ENCODE measurements around the gene OSR1.
"Not testable (repeated sequence)": the region's sequence is repeated elsewhere in the genome, so short reads cannot be mapped to it uniquely, and the experiment has no call there.

OSR1 gene

DNA sequence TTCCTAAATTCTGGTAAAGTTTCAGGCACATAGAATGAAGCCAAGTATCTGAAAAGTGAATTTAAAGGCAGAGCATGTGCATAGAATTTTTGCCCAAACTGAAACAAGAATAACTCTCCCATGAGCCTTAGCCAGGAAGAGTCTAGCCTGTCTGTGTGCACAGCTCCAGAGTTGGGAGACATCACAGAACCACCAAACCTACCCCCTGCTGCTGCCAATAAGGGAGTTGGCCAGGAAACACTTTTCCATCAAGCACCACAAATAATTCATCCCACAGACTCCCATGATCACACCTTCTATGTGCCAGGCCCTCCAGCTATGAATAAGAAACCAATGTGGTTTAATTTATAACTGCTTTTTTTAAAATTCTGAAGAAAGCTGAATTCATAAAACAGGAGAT, 27.0 kb downstream of the OSR1 start:
- no peak for DNase-seq (ENCODE audit: low spot score)

DNA sequence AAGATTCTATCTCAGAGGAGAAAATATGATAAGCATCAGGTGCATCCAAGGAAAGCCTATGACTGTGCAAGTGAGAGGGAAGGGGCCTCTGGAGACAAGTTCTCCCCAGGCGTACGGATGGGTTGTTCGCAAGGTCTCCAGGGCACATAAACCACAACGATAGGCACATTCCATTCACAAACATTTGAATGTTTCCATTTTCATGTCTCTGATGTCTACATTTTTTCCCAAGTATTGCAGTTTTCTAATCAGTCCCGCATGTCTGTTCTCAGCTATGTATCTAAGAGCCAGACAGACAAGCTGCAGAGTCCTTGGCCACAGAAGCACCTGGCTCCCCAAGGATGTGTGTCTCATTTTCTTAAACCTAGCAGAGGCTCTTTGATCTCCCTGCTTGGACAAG, 28.0 kb downstream of the OSR1 start:
- no peak for DNase-seq (ENCODE audit: low spot score)

- no peak for DNase-seq (ENCODE audit: low spot score)
These were observed 29.0 kb downstream of the OSR1 start for GRCh38 chr2:19329445-19329844.

GRCh38 chr2:19327496-19327895, 30.9 kb downstream of the OSR1 start:
- DNase-seq (ENCODE audit: low spot score): no peak

DNA sequence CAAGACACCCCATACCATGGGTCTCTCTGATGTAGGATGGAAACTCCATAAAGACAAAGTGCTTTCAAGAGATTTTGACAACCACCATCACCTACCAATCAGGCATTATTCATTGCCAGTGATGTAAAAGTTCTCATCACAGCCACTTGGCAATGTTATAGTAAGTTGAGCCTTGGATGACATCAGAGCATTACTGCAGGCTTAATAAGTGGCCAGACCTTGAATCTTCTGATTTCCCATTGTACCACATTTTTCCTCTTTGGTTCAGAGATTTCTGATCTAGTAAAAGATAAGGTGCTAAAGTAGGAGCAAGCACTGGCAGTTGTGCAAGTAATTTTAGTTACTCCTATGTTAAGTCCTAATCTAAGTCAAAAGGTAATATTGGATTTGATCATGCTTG, 36.5 kb downstream of the OSR1 start:
- DNase-seq (ENCODE audit: low spot score): no peak

GRCh38 chr2:19320813-19321212, 37.6 kb downstream of the OSR1 start:
- no peak for DNase-seq (ENCODE audit: low spot score)

- no peak for DNase-seq (ENCODE audit: low spot score)
These were observed 38.7 kb downstream of the OSR1 start for GRCh38 chr2:19319698-19320097.

- DNase-seq (ENCODE audit: low spot score): no peak
These were observed 39.4 kb downstream of the OSR1 start for GRCh38 chr2:19319064-19319463.

DNA sequence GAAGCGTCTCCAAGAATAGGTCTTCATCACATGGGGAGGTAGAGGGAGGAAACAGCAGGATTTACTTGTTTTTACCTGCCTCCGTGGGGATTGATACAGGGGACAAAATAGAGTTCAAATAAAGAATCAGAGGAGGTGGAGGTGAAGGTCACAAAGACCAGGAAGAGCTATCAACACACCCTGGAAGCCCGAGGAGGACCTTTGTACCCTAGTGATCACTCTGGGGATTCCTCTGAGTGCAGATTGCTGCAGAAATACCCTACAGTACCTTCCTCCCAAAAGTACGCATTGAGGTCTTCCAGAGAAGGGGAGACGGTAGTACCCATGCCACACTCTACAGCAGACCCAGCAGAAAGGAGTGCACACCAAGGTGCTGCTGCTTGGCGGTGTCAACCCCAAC, 44.9 kb downstream of the OSR1 start:
- DNase-seq (ENCODE audit: low spot score): no peak

GRCh38 chr2:19312949-19313348, 45.5 kb downstream of the OSR1 start:
- DNase-seq (ENCODE audit: low spot score): peak; percentile 7

GRCh38 chr2:19306065-19306464, 52.4 kb downstream of the OSR1 start:
- not testable (repeated sequence) for DNase-seq (ENCODE audit: low spot score)

DNA sequence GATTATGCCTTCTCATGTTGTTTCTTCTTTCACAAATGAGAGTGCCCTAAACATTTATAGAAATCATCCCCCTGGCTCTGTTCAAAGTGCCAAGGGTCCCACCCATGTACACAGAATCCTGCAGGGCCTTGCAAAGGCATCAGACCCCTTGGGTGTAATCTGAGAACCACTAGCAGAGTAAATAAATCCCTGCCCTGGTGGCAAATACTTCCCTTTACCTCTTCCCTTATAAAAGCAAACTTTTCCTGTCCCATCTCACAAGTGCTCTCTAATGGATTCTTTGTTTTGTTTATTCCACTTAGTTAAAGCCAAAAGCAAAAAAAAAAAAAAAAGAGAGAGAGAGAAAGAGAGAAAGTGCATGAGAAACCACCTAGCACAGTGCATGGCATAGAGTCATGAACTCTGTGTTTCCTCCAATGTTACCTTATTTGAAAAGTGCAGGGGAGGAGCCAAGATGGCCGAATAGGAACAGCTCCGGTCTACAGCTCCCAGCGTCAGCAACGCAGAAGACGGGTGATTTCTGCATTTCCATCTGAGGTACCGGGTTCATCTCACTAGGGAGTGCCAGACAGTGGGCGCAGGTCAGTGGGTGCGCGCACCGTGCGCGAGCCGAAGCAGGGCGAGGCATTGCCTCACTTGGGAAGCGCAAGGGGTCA, 52.9 kb downstream of the OSR1 start:
- not testable (repeated sequence) for DNase-seq (ENCODE audit: low spot score)

- no peak for DNase-seq (ENCODE audit: low spot score)
These were observed 56.7 kb downstream of the OSR1 start for GRCh38 chr2:19301706-19302105.

All from cerebellar cortex (tissue), 1 donor.